ENCODE data around the gene RNF114. TPM values are rescaled to one million over a fixed set of nuclear protein-coding genes. Genes with fewer than 3 reads are reported as not detected.

RNF114 gene
- total RNA-seq, 1 experiment from 2014 or later, result 72.3 TPM

DNA sequence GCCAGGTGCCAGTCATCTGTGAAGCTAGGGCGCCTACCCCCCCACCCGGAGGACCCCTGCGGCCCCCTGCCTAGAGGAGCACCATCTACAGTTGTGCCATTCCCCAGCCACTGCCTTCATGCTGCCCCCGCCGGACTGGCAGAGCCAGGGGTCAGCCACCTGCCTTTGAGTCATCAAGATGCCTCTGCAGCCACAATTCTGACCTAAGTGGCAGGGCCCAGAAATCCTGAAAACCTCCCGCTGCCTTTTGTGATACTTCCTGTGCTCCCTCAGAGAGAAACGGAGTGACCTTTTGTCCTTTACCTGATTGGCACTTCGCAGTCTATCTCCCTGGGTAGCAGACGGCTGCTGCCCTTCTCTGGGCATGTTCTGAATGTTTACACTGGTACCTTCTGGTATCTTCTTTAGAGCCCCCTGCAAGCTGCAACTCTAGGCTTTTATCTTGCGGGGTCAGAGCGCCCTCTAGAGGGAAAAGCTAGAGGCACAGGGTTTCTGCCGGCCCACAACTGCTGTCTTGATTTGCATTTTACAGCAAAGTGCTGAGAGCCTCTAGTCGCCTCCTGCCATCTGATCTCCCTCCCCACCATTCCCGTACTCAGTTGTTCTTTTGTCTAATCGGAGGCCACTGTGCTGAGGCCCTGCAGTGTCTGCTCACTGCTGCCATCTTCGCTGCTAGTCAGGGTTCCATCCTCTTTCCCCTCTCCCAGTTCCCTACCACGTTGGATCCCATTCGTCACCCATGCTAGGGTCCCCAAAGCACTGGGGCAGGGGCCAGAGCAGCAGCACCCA lies 47.8 kb upstream of the RNF114 start:
- no peak overlapping the region for H3K4me3 Mint-ChIP-seq (ENCODE audit: low read depth, unreplicated experiment)
- H3K36me3 Mint-ChIP-seq (ENCODE audit: insufficient read depth, unreplicated experiment), result peaks cover 41% of the 10 kb centered on the region
- CTCF ChIA-PET, result interaction anchor here (0.6 to 2.9 kb wide), 9 partner anchors 18 to 347 kb away, joined by 3 to 16 read pairs (median 5); no protein-coding TSS in a partner anchor
- peak overlapping the region; percentile 46 for H3K27ac Mint-ChIP-seq (ENCODE audit: unreplicated experiment)
- intact Hi-C loops (cut with micrococcal nuclease; ENCODE audit: unreplicated experiment), result loop anchor here (1.0 kb wide), 2 partner anchors 277 to 347 kb away; no protein-coding TSS in a partner anchor
- no TSS peak for BruUV-seq (replicated peaks)
- H3K27me3 Mint-ChIP-seq (ENCODE audit: unreplicated experiment), result no peaks in the 10 kb centered on the region
- H3K9me3 Mint-ChIP-seq (ENCODE audit: low read depth, unreplicated experiment), result no peaks in the 10 kb centered on the region
- H3K4me1 Mint-ChIP-seq (ENCODE audit: low read depth, unreplicated experiment), result peaks cover 34% of the 10 kb centered on the region
- TF ChIP-seq, protein P1, sequence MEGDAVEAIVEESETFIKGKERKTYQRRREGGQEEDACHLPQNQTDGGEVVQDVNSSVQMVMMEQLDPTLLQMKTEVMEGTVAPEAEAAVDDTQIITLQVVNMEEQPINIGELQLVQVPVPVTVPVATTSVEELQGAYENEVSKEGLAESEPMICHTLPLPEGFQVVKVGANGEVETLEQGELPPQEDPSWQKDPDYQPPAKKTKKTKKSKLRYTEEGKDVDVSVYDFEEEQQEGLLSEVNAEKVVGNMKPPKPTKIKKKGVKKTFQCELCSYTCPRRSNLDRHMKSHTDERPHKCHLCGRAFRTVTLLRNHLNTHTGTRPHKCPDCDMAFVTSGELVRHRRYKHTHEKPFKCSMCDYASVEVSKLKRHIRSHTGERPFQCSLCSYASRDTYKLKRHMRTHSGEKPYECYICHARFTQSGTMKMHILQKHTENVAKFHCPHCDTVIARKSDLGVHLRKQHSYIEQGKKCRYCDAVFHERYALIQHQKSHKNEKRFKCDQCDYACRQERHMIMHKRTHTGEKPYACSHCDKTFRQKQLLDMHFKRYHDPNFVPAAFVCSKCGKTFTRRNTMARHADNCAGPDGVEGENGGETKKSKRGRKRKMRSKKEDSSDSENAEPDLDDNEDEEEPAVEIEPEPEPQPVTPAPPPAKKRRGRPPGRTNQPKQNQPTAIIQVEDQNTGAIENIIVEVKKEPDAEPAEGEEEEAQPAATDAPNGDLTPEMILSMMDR (IDR thresholded peaks at IDR 0.05; ENCODE audit: unreplicated experiment), result peak; percentile 93
- DNase-seq, result peak; percentile 72

- no peaks in the 10 kb centered on the region for H3K9me3 Mint-ChIP-seq (ENCODE audit: low read depth, unreplicated experiment)
- peaks cover 41% of the 10 kb centered on the region for H3K36me3 Mint-ChIP-seq (ENCODE audit: insufficient read depth, unreplicated experiment)
- H3K4me1 Mint-ChIP-seq (ENCODE audit: low read depth, unreplicated experiment), result peaks cover 34% of the 10 kb centered on the region
- peak overlapping the region; percentile 46 for H3K27ac Mint-ChIP-seq (ENCODE audit: unreplicated experiment)
- TF ChIP-seq, protein P1 (IDR thresholded peaks at IDR 0.05; ENCODE audit: unreplicated experiment), result no peak
- intact Hi-C loops (cut with micrococcal nuclease; ENCODE audit: unreplicated experiment), result no loop called here
- no peak overlapping the region for H3K4me3 Mint-ChIP-seq (ENCODE audit: low read depth, unreplicated experiment)
- CTCF ChIA-PET, result interaction anchor here (0.6 to 2.9 kb wide), 7 partner anchors 18 to 347 kb away, joined by 3 to 16 read pairs (median 5); no protein-coding TSS in a partner anchor
- BruUV-seq (replicated peaks), result no TSS peak
- no peak for DNase-seq
- no peaks in the 10 kb centered on the region for H3K27me3 Mint-ChIP-seq (ENCODE audit: unreplicated experiment)
Measured at GRCh38 chr20:49889001-49889934, 46.9 kb upstream of the RNF114 start.

DNA sequence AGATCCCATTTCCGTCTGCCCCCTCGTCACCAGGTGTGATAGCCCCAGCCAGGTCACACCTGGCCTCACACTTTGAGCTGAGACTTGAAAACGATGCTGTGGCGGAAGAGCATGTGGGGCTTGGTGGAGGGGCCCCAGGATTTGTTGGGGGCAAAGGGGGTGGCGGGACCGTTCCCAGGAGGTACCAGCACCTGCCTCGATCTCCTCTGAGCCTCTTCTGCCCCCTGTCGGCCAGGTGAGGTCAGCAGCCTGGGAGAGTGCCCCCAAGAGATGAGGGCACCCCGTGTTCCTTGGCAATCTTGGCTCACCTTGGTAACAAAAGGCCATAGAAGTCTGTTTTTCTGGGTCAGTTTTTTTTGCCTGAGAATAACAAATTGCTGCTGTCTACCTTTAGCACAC lies 46.3 kb upstream of the RNF114 start:
- TF ChIP-seq, protein P1 (IDR thresholded peaks at IDR 0.05; ENCODE audit: unreplicated experiment), result no peak
- H3K4me3 Mint-ChIP-seq (ENCODE audit: low read depth, unreplicated experiment), result no peak overlapping the region
- DNase-seq, result no peak
- no peak overlapping the region for H3K27ac Mint-ChIP-seq (ENCODE audit: unreplicated experiment)
- H3K4me1 Mint-ChIP-seq (ENCODE audit: low read depth, unreplicated experiment), result peaks cover 34% of the 10 kb centered on the region
- H3K9me3 Mint-ChIP-seq (ENCODE audit: low read depth, unreplicated experiment), result no peaks in the 10 kb centered on the region
- CTCF ChIA-PET, result interaction anchor here (1.5 to 2.2 kb wide), 2 partner anchors 279 to 281 kb away, joined by 5 to 16 read pairs; no protein-coding TSS in a partner anchor
- H3K36me3 Mint-ChIP-seq (ENCODE audit: insufficient read depth, unreplicated experiment), result peaks cover 37% of the 10 kb centered on the region
- intact Hi-C loops (cut with micrococcal nuclease; ENCODE audit: unreplicated experiment), result no loop called here
- no peaks in the 10 kb centered on the region for H3K27me3 Mint-ChIP-seq (ENCODE audit: unreplicated experiment)
- BruUV-seq (replicated peaks), result no TSS peak

Measured in Calu3 (cell line).